DMS153 (cell line): ENCODE results near the gene ALPP.
"Not testable (repeated sequence)": the region's sequence is repeated elsewhere in the genome, so short reads cannot be mapped to it uniquely, and the experiment has no call there.

Source experiments
- DNase-seq: peaks from one replicate; lab custom pipeline; 2025; lab: John Stamatoyannopoulos, UW

ALPP gene

DNA sequence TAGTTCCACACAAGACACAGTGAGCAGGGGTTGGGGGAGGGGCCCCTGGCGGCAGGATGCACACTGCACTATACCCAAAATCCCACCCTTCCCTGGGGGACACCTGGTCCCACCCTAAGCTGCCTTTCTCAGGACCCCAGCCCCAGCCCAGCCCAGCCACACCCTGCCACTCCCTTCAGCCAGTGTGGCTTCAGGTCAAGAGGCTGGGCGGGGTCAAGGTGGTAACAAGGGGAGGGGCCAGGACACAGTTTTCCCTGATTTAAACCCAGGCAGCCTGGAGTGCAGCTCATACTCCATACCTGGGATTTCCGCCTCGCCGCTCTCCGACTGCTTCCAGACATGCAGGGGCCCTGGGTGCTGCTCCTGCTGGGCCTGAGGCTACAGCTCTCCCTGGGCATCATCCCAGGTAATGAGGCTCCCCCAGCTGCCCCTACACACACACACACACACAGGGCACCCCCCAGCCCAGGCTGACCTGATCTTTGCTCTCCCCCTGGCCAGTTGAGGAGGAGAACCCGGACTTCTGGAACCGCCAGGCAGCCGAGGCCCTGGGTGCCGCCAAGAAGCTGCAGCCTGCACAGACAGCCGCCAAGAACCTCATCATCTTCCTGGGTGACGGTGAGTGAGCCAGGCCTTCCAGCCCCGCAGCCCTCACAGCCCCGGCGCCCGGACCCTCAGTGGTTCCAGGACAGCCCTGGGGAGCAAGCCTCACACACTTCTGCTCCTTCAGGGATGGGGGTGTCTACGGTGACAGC lies 28.2 kb downstream of the ALPP start, which contains the start of gene ALPG:
Gene ALPG, plus strand, starts transcription at position 289 of the 755 bp plus-strand sequence. Its CDS starts 51 bp downstream, at position 340.
- DNase-seq, result no peak

DNA sequence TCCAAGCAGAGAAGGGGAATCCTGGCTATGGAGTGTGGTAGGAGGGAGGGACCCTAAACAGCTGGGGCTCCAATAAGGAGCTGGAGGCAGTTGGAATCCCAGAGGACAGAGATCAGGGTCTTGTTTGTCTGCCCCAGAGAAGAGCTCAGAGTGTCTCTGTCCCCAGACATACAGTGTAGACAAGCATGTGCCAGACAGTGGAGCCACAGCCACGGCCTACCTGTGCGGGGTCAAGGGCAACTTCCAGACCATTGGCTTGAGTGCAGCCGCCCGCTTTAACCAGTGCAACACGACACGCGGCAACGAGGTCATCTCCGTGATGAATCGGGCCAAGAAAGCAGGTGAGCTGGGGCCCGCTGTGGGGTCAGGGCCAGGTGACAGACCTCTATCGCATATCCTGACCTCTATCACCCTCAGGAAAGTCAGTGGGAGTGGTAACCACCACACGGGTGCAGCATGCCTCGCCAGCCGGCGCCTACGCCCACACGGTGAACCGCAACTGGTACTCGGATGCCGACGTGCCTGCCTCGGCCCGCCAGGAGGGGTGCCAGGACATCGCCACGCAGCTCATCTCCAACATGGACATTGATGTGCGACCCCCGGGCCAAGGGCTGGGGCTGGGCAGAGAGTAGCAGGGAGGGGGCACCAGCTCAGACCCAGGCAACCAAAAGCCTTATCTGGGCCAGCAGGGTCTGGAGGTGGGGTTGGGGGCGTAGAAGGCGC lies 29.0 kb downstream of the ALPP start:
- DNase-seq, result not testable (repeated sequence)

GRCh38 chr2:232408269-232408668 lies 29.7 kb downstream of the ALPP start:
- DNase-seq, result not testable (repeated sequence)

- not testable (repeated sequence) for DNase-seq
These were observed 31.1 kb downstream of the ALPP start for GRCh38 chr2:232409617-232410016.

DNA sequence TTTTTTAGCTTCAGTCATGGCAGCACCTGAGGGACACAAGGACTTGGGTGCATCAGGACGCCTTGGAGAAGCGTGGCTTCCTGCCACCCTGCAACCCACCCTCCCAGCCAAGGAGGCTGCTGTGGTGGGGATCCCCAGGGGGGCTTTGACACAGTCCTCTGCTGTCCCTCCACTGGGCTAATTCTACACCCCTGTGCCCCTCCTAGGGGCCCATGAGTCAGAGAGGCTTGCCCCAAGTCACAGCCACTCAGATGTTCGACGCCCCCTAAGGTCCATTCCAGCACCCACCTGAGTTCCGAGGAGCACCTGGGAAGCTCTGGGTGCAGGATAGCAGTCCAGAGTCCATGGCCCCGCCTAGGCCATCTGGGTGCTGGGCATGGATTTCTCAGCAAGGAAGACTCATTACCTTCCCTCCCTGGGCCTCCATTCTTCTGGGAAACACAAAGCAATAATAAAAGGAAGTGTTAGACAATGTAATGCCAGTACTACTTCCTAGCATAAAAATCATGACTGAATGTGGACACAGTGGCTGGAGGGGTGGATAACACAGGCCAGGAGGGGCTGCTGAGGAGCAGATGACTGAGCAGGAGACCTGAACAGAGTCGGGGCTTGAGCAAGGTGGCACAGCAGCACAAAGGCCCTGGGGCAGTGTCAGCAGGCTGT lies 31.8 kb downstream of the ALPP start:
- no peak for DNase-seq

DNA sequence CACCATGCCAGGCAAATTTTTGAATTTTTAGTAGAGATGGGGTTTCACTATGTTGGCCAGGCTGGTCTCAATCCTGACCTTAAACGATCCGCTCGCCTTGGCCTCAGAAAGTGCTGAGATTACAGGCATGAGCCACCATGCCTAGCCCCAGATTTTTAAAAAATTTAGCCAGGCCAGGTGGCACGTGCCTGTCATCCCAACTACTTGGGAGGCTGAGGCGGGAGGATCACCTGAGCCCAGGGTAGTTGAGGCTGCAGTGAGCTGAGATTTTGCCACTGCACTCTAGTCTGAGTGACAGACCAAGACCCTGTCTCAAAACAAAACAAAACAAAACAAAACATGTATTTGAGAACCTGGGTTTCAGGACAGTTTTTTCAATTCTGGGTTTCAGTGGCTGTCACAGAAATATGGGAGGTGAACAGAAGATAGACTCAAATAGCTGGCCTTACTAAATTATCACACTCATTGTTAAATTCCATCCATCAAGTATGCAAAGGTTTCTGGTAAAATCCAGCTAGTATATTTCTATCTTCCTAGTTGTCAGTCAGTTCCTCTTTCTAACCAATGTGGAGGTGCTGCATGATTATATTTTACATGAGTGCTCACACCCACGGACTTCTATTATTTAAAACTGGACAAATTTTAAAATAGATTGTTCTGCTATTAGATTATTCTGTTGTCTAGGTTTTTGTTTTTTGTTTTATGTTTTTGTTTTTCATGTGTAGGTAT lies 33.5 kb downstream of the ALPP start:
- DNase-seq, result no peak

GRCh38 chr2:232412986-232413385 lies 34.4 kb downstream of the ALPP start:
- no peak for DNase-seq

- DNase-seq, result no peak
These were observed 36.7 kb downstream of the ALPP start for GRCh38 chr2:232415138-232415690.

GRCh38 chr2:232415736-232416520 lies 37.4 kb downstream of the ALPP start:
- no peak for DNase-seq

DNA sequence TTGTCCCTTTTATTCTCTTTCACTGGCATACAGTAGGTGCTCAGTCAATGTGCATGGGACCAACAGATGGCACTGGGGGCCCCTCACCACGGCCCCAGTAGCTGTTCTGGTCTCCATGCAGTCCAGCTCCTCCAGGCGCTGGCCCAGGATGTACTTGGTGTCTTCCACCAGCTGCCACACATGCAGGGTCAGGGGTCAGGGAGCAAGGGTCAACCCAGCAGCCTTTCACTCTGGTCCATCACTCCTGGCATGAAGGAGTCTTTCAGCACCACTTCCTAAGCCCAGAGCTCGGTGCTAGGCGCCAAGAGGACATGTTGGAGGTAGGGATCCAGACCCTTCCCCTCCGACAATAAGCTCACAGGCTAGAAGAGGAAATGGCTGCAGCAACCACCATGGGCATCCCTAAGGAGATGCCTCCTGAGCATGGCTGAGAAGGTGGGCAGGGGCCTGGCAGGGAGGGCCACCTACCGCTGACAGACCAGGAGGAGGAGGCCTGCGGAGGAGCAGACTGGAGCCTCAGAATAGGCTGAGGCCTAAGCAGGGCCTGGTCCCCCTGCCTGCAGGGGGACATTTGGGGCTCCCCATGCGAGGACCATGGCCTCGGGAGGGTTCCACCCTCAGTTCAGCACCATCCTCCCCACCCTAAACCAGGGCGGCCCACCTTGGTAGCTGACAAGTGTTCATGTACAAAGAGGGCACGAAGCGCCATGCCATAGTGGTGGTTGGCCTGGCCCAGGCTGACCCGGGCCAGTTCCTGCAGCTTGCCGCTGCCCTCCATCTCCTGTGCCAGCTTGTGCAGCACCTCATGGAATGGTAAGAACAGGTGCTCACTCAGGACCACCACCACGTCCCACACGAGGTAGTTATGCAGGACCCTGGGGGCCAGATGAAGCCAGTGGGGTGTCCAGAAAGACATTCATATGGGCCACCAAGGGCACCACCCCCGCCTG lies 38.2 kb downstream of the ALPP start:
- no peak for DNase-seq

DNA sequence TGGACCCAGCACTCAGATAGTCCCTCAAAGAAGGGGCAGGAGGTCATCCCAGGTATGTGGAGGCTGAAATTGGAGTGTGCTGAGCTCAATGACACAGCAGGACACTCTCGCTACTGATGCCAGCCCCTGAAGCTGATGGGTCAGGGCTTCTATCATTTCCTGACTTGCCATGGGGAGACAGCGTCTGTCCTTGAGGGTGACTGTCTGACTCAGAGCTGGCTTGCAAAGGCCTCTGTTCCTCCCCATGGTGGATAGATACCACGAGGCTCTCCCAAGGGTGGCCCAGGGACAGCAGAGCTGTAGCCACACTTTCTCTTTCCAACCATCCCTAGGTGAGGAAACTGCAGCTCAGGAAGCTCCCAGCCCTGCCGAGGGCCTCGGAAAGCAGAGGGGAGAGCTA lies 38.9 kb downstream of the ALPP start:
- DNase-seq, result no peak

- no peak for DNase-seq
These were observed 39.5 kb downstream of the ALPP start for GRCh38 chr2:232418056-232418455.

DNA sequence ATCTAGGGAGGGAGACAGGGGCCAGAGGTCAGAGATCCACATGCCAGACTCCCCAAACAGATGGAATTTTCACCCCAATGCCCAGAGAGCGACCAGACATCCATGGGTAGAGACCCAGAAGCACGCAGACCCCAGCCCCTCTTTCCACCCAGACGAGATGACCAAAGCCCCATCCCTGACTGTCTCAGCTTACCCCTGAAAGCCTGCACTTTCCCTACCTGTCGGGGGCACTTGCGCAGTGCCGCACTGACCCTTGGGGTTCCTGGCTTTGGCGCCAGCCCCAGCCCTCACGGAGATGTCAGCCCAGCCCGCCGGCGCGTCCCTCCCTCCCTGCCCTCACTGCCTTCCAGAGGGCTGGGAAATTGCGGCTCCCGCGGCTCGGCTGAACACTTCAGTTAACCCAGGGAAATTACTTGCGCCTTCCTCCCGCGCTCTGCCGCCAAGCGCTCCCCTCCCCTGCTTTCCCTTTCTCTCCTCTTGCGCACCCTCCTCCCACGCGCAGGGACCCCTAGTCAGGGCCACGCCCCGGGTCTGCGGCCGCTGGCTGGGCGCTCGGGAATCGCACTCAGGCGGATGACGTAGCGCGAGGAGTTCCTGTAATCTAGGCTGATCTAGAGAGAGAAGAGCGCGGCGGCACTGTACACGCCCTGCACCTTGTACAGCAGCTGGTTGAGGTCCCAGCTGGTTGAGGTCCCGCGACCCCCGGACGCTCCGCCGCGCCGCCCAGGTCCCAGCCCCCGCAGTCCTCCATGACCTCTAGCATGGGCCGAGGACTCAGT lies 40.1 kb downstream of the ALPP start:
- DNase-seq, result no peak

GRCh38 chr2:232419245-232420072 lies 40.9 kb downstream of the ALPP start:
- DNase-seq, result no peak

- no peak for DNase-seq
These were observed 41.5 kb downstream of the ALPP start for GRCh38 chr2:232420073-232420454.

DNA sequence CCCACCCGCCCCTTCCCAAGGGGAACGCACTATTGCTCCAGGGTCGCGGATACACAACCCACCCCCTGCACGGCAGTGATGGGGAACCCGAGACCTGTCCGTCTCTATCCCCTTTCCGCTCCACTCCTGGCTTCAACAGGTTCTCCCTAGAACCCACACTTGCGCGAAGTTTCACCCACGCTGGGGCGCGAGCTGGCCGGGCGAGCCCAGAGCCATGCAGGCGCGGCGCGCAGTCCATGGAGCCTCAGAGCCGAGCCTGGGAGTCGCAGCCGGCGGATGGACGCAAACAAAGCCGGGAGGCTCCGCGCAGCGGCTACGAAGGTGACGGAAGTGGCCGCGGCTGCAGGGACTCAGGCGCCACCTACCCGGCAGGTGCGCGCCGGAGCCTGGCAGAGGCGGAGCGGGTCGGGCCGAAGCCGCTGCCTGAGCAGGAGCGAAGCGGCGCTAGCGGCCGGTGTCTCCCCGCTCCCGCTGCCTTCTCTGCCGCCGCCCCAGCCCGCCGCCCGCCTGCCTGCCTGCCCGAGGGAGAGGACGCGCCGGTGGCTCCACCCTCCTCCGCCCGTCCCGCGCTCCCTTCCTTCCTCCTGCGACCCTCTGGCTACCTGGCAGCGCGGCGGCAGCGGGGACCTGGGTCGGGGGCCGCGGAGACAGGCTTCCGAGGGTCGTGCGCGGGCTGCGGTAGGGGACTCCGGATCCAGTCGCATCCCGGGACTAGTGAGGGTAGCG lies 42.1 kb downstream of the ALPP start:
- peak; percentile 30 for DNase-seq

- DNase-seq, result no peak
These were observed 42.7 kb downstream of the ALPP start for GRCh38 chr2:232421189-232421785.
